Upper lobe of left lung (tissue), 4 donors: ENCODE results near the gene SPRED1.
A peak's percentile ranks its signal among the peaks of the same experiment; 100 is the strongest.

Experiments
- CTCF ChIP-seq, 6 experiments: fragments of 450-650 bp in 4 of 6; fragments of 200-600 bp in 2 of 6; sonication (generic) in 2 of 6; IDR thresholded peaks; one replicate each; pipeline ENCODE4 v1.5.1; 2016 to 2019; ENCODE audit warnings: antibody characterized with exemption in 6 of 6
- POLR2A ChIP-seq, 4 donors: fragments of 450-650 bp; IDR thresholded peaks; one replicate each; pipeline ENCODE4 v1.5.1; 2016 to 2017; ENCODE audit warnings: antibody characterized with exemption in 4 of 4, mild to moderate bottlenecking in 2 of 4

GRCh38 chr15:38254051-38254883, 1.6 kb downstream of the SPRED1 start:
- peak in 1 of 4 donors; percentile 25 for TF ChIP-seq POLR2A (IDR thresholded peaks at IDR 0.05)
- TF ChIP-seq CTCF (IDR thresholded peaks at IDR 0.05): no peak
